CD4-positive, alpha-beta T cell treated with Interleukin-21 for 1 hour (primary cell): ENCODE results near the gene PRRC2B.
"Not testable (repeated sequence)": the region's sequence is repeated elsewhere in the genome, so short reads cannot be mapped to it uniquely, and the experiment has no call there.

ENCODE experiments used
- DNase-seq: peaks from one replicate; pipeline ENCODE4 v3.0.0-alpha.2; 2020

Gene PRRC2B

GRCh38 chr9:131393622-131394463 lies at the start of gene PRRC2B:
Gene PRRC2B, plus strand, starts transcription at chr9:131394086. Its CDS starts 36,059 bp downstream, at chr9:131430145.
- DNase-seq, result peak; percentile 86

GRCh38 chr9:131344931-131345535 lies 48.9 kb upstream of the PRRC2B start:
- DNase-seq, result not testable (repeated sequence)

- DNase-seq, result no peak
Observed at GRCh38 chr9:131346559-131346958, 47.3 kb upstream of the PRRC2B start.

- no peak for DNase-seq
Observed at GRCh38 chr9:131347376-131348020, 46.4 kb upstream of the PRRC2B start.

GRCh38 chr9:131348631-131349521 lies 45.0 kb upstream of the PRRC2B start:
- no peak for DNase-seq

DNA sequence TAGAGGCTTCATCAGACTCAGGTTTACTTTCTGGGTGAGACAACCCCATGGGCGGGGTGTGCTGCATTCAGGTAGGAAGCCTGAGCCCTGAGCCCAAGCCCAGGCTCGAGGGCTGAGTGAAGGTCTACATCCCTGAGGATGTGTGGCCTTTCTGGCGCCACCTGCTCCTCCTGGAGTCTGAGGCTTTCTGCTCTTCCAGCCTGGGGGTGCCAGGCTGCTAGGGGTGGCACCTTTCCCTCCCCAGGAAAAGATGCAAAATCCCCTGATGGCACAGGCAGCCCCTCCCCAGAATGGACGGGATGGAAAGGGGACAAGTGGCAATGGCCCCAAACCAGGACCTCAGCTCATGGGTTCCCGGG lies 44.4 kb upstream of the PRRC2B start:
- DNase-seq, result no peak

DNA sequence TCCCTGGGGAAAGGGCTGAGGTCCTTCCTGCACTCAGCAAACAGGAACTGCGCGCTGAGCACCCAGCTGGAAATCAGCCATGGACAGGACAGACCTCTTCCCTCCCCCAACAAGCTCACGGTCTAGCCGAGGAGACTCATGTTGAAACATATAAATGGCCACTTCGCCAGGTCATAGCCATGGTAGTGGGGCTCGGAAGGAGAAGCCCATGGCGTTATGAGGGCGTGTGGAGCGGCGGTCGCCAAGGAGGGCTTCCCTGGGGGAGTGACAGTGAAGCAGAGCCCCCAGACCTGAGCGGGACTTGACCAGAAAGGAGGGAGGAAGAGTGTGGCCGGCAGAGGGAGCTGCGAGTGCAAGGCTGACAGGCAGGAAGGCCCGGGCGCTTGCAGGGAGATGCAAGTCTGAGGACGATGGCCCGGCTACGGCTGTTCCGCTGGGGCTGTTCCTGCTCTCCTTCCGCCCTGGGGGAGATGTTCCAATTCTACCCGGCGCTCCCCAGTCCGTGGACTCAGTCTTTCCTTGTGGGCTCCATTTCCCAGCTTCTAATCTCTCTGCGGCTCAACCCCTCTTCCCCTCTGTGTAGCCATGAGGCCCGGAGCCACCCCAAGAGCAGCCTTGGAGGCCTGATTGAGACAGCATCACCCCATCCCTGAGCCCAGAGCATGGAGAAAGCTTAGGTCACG lies 43.9 kb upstream of the PRRC2B start:
- DNase-seq, result peak; percentile 84

- not testable (repeated sequence) for DNase-seq
Observed at GRCh38 chr9:131356479-131356878, 37.4 kb upstream of the PRRC2B start.

DNA sequence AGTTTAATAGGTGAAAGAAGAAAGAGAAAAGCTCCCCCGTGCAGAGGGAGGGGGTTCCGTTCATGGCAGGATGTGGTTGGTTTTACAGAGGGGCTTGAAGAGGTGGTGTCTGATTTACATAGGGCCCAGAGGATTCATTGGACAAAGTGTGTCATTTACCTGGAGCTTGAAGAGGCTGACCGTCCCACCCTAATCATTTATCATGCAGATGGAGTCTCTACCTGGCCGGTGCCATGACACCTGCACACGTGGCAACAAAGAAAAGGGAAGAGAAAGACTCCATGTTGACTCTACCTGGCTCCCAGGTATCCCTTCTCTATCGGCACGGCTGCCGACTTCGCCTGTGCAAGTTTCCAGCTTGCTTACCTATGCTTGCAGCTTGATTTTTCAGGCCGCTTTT lies 35.3 kb upstream of the PRRC2B start:
- DNase-seq, result no peak

DNA sequence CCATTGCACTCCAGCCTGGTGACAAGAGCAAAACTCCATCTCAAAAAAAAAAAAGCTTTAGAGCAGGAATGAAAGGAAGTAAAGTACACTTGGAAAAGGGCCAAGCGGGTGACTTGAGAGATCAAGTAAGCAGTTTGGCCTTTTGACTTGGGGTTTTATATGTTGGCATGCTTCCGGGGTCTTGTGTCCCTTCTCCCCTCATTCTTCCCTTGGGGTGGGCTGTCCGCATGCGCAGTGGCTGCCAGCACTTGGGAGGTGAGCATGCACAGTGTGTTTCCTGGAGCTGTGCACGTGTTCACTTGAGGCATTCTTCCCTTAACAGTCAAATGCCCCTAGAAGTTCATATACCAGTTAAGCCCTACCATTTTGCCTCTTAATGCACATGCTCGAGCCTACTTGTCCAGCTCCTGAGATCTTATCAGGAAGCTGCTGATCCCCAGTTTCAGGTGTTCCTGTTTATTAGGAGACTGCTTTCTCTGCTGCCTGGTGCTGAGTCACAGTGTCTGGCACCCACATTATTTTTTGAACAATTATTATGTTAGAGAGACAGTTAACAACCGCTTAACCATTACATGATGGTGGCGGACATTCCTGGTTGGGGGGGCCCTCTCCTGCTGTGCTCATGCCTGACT lies 32.6 kb upstream of the PRRC2B start:
- DNase-seq, result no peak

DNA sequence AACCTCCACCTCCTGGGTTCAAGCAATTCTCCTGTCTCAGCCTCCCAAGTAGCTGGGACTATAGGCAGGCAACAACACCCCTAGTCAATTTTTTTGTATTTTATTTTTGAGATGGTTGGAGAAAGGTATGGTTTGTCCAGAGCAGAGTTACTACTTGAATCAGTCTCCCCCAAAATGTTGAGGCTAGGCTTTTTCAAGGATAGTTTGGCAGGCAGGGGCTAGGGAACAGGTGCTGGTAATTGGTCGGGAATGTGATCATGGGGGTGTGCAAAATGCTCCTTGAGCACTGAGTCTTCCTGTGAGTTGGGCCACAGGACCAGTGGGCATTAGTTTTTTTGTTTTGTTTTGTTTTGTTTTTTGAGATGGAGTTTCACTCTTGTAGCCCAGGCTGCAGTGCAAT lies 28.3 kb upstream of the PRRC2B start:
- DNase-seq, result no peak

- peak; percentile 12 for DNase-seq
Observed at GRCh38 chr9:131366761-131367401, 27.0 kb upstream of the PRRC2B start.

GRCh38 chr9:131367450-131367849 lies 26.4 kb upstream of the PRRC2B start:
- no peak for DNase-seq

DNA sequence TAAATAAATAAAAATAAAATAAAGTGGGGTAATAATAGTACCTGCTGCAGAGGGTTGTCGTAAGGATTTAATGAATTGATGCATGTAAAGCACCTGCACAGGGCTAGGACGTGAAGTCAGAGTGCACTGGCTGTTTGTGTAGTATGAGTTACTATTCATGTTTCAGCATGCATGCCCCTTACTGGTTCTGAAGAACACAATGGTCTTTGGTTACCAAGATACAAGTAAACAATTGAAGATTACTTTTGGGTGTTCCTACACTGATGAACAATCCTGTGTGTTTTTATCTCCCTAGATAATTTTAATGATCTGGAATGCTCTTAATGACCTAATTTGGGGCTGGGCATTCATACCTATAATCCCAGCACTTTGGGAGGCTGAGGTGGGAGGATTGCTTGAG lies 23.2 kb upstream of the PRRC2B start:
- DNase-seq, result no peak

DNA sequence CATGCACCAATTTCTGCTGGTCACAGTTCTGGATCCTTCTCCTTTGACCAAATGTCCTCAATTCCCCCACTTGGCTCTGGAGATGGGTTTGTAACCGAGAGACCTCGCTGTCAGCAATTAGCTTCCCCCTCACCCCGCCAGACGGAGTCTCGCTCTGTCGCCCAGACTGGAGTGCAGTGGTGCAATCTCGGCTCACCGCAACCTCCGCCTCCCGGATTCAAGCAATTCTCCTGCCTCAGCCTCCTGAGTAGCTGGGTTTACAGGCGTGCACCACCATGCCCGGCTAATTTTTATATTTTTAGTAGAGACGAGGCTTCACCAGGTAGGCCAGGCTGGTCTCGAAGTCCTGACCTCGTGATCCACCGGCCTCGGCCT lies 21.3 kb upstream of the PRRC2B start:
- not testable (repeated sequence) for DNase-seq

DNA sequence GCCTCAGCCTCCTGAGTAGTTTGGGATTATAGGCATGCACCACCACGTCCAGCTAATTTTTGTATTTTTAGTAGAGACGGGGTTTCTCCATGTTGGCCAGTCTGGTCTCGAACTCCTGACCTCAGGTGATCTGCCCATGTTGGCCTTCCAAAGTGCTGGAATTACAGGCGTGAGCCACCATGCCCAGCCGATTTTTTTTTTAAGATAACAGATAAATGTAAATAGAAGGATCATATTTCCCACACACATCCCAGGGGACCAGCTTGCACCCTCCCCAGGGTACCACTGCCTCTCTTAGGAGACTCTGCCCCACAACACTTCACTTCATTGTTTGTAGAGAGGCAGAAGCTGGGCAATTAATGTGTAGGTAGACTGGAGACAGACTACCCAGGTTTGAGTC lies 19.2 kb upstream of the PRRC2B start:
- not testable (repeated sequence) for DNase-seq

DNA sequence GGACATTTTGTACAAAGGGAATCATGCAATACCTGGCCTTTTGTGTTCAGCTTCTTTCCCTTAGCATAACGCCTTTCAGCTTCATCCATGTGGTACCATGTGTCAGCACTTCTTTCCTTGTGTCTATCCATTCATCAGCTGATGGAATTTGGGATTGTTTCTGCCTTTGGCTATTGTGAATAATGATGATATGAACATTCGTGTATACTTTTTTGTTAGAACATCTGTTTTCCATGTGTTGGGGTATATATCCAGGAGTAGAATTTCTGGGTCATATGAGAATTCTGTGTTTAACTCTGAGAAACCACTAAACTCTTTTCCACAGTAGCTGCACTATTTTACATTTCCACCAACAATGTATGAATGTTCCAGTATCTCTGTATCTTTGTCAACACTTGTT lies 14.8 kb upstream of the PRRC2B start:
- no peak for DNase-seq

GRCh38 chr9:131382850-131383729 lies 10.8 kb upstream of the PRRC2B start:
- DNase-seq, result no peak

GRCh38 chr9:131385296-131385695 lies 8.6 kb upstream of the PRRC2B start:
- DNase-seq, result no peak

- DNase-seq, result no peak
Observed at GRCh38 chr9:131386281-131386680, 7.6 kb upstream of the PRRC2B start.
